Raji (cell line): Measurements from ENCODE around the gene UIMC1.

Experiments
- POLR2A ChIP-seq: IDR thresholded peaks from 2 replicates; pipeline ENCODE4 v1.6.1; 2011; ENCODE audit warnings: low read depth, low read length, control low read depth; ENCODE audit not compliant: insufficient read depth

UIMC1 gene

GRCh38 chr5:177006265-177006972, at the start of gene UIMC1:
TSS of gene UIMC1 (minus strand) at chr5:177006779. CDS start at chr5:176982615, 24,164 bp downstream.
- peak; percentile 73 for TF ChIP-seq POLR2A

- no peak for TF ChIP-seq POLR2A
Measured at GRCh38 chr5:177049285-177049684, 42.7 kb upstream of the UIMC1 start.

GRCh38 chr5:177045631-177046030, 39.1 kb upstream of the UIMC1 start:
- TF ChIP-seq POLR2A, result no peak

- TF ChIP-seq POLR2A, result no peak
Measured at GRCh38 chr5:177044641-177045040, 38.1 kb upstream of the UIMC1 start.

- no peak for TF ChIP-seq POLR2A
Measured at GRCh38 chr5:177043958-177044357, 37.4 kb upstream of the UIMC1 start.

- TF ChIP-seq POLR2A, result no peak
Measured at GRCh38 chr5:177043114-177043513, 36.5 kb upstream of the UIMC1 start.

- no peak for TF ChIP-seq POLR2A
Measured at GRCh38 chr5:177041936-177042335, 35.4 kb upstream of the UIMC1 start.

GRCh38 chr5:177040814-177041420, 34.3 kb upstream of the UIMC1 start:
- no peak for TF ChIP-seq POLR2A

- no peak for TF ChIP-seq POLR2A
Measured at GRCh38 chr5:177036921-177037320, 30.3 kb upstream of the UIMC1 start.

- TF ChIP-seq POLR2A, result no peak
Measured at GRCh38 chr5:177036443-177036842, 29.9 kb upstream of the UIMC1 start.

- no peak for TF ChIP-seq POLR2A
Measured at GRCh38 chr5:177035976-177036375, 29.4 kb upstream of the UIMC1 start.

GRCh38 chr5:177029498-177029897, 22.9 kb upstream of the UIMC1 start:
- no peak for TF ChIP-seq POLR2A

- no peak for TF ChIP-seq POLR2A
Measured at GRCh38 chr5:177027665-177028064, 21.1 kb upstream of the UIMC1 start.

GRCh38 chr5:177025101-177025601, 18.6 kb upstream of the UIMC1 start:
- no peak for TF ChIP-seq POLR2A

- no peak for TF ChIP-seq POLR2A
Measured at GRCh38 chr5:177024559-177024958, 18.0 kb upstream of the UIMC1 start.

- no peak for TF ChIP-seq POLR2A
Measured at GRCh38 chr5:177023303-177023664, 16.7 kb upstream of the UIMC1 start.

- peak; percentile 89 for TF ChIP-seq POLR2A
Measured at GRCh38 chr5:177022386-177023302, 16.1 kb upstream of the UIMC1 start, which contains the start of gene ZNF346. TSS of gene ZNF346 (plus strand) at chr5:177022696. CDS start at chr5:177022739, 43 bp downstream.
